ENCODE measurements around the gene TNN.

The TNN gene

DNA sequence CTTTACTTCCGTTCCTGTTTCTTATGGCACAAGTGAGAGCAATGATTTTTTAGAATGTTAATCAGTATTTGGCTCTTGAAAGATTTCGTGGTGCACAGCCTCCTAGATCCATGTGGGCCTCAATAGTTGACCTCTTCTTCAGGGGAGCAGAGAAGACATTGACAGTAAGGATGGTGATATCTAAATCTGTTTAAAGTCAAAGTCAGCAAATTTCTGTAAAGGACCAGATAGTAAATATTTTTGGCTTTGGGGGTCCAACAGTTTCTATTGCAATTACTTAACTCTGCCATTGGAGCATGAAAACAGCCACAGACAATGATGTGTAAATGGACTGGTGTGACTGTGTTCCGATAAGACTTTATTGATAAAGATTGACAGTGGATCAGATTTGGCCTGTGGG, 27.4 kb downstream of the TNN start:
- TF ChIP-seq, protein P1, sequence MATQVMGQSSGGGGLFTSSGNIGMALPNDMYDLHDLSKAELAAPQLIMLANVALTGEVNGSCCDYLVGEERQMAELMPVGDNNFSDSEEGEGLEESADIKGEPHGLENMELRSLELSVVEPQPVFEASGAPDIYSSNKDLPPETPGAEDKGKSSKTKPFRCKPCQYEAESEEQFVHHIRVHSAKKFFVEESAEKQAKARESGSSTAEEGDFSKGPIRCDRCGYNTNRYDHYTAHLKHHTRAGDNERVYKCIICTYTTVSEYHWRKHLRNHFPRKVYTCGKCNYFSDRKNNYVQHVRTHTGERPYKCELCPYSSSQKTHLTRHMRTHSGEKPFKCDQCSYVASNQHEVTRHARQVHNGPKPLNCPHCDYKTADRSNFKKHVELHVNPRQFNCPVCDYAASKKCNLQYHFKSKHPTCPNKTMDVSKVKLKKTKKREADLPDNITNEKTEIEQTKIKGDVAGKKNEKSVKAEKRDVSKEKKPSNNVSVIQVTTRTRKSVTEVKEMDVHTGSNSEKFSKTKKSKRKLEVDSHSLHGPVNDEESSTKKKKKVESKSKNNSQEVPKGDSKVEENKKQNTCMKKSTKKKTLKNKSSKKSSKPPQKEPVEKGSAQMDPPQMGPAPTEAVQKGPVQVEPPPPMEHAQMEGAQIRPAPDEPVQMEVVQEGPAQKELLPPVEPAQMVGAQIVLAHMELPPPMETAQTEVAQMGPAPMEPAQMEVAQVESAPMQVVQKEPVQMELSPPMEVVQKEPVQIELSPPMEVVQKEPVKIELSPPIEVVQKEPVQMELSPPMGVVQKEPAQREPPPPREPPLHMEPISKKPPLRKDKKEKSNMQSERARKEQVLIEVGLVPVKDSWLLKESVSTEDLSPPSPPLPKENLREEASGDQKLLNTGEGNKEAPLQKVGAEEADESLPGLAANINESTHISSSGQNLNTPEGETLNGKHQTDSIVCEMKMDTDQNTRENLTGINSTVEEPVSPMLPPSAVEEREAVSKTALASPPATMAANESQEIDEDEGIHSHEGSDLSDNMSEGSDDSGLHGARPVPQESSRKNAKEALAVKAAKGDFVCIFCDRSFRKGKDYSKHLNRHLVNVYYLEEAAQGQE (IDR thresholded peaks at IDR 0.05; ENCODE audit: insufficient replicate concordance, low read depth): no peak
- TF ChIP-seq, protein P2, sequence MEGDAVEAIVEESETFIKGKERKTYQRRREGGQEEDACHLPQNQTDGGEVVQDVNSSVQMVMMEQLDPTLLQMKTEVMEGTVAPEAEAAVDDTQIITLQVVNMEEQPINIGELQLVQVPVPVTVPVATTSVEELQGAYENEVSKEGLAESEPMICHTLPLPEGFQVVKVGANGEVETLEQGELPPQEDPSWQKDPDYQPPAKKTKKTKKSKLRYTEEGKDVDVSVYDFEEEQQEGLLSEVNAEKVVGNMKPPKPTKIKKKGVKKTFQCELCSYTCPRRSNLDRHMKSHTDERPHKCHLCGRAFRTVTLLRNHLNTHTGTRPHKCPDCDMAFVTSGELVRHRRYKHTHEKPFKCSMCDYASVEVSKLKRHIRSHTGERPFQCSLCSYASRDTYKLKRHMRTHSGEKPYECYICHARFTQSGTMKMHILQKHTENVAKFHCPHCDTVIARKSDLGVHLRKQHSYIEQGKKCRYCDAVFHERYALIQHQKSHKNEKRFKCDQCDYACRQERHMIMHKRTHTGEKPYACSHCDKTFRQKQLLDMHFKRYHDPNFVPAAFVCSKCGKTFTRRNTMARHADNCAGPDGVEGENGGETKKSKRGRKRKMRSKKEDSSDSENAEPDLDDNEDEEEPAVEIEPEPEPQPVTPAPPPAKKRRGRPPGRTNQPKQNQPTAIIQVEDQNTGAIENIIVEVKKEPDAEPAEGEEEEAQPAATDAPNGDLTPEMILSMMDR (IDR thresholded peaks at IDR 0.05; ENCODE audit: insufficient read depth, low read length): no peak
- TF ChIP-seq POLR2AphosphoS5 (IDR thresholded peaks at IDR 0.05; ENCODE audit: low read depth) (no peak), SPI1 (IDR thresholded peaks at IDR 0.05; ENCODE audit: borderline replicate concordance, low read depth) (no peak), GABPA (IDR thresholded peaks at IDR 0.05; ENCODE audit: low read depth) (no peak)
- Histone ChIP-seq H3K27ac (replicated peaks) (no peak overlapping the region), H3K4me3 (replicated peaks; ENCODE audit: insufficient read depth, low read length) (no peak overlapping the region), H3K27me3 (ENCODE audit: insufficient read depth, poor library complexity, severe bottlenecking) (no peaks in the 10 kb centered on the region)
- no peak for DNase-seq (ENCODE audit: low read depth in 1 of 2, low spot score in 1 of 2)

DNA sequence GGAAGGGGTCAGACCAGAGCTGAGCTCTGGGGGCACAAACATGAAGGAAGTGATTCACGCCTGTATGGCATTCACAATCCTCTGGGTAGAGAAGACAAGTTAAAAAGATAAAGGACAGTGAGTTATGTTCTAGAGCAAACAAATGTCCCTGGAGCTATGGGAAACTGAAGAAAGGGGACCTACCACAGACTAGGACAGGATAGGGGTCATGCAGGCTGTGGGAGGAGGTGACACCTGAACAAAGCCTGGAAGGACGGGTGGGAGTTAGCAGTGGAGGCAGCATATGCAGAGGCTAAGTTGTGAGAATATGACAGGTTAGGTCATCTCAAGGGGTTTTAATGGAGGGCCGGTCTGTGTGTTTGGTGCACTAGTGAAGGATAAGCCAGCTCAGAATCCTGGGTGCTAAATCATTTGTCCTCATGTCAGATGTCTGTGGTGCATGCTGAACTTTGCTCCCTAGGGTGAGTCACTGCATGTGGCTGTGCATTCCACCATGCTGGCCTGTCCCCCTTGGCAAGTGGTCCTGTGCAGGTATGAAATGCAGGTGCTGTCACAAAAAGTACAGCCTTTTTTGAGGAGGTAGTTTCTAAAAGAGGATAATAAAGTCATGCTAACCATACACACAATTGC, 28.5 kb downstream of the TNN start:
- no peaks in the 10 kb centered on the region for H3K27me3 ChIP-seq (ENCODE audit: insufficient read depth, poor library complexity, severe bottlenecking)
- H3K4me3 ChIP-seq (replicated peaks; ENCODE audit: insufficient read depth, low read length): no peak overlapping the region

DNA sequence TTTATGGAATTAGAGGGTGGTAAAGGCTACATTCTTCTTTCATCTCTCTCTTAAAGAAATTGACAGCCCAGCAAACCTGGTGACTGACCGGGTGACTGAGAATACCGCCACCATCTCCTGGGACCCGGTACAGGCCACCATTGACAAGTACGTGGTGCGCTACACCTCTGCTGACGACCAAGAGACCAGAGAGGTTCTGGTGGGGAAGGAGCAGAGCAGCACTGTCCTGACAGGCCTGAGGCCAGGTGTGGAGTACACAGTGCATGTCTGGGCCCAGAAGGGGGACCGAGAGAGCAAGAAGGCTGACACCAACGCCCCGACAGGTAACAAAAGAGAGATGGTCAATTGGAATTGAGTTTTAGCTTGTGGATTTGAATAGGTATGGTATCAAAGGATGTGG, 29.7 kb downstream of the TNN start:
- no peaks in the 10 kb centered on the region for H3K27me3 ChIP-seq (ENCODE audit: insufficient read depth, poor library complexity, severe bottlenecking)
- TF ChIP-seq SPI1 (IDR thresholded peaks at IDR 0.05; ENCODE audit: borderline replicate concordance, low read depth): no peak
- TF ChIP-seq POLR2AphosphoS5 (IDR thresholded peaks at IDR 0.05; ENCODE audit: low read depth): no peak
- no peak for TF ChIP-seq GABPA (IDR thresholded peaks at IDR 0.05; ENCODE audit: low read depth)
- TF ChIP-seq, protein P1 (IDR thresholded peaks at IDR 0.05; ENCODE audit: insufficient replicate concordance, low read depth): no peak
- TF ChIP-seq, protein P2 (IDR thresholded peaks at IDR 0.05; ENCODE audit: insufficient read depth, low read length): no peak
- no peak overlapping the region for H3K4me3 ChIP-seq (replicated peaks; ENCODE audit: insufficient read depth, low read length)
- DNase-seq (ENCODE audit: low read depth in 1 of 2, low spot score in 1 of 2): no peak
- no peak overlapping the region for H3K27ac ChIP-seq (replicated peaks)

More for the DNA sequence above, 28.5 kb downstream of the TNN start:
- TF ChIP-seq, protein P2 (IDR thresholded peaks at IDR 0.05; ENCODE audit: insufficient read depth, low read length): no peak
- TF ChIP-seq SPI1 (IDR thresholded peaks at IDR 0.05; ENCODE audit: borderline replicate concordance, low read depth) (no peak), POLR2AphosphoS5 (IDR thresholded peaks at IDR 0.05; ENCODE audit: low read depth) (no peak)
- no peak overlapping the region for H3K27ac ChIP-seq (replicated peaks)
- no peak for DNase-seq (ENCODE audit: low read depth in 1 of 2, low spot score in 1 of 2)

DNA sequence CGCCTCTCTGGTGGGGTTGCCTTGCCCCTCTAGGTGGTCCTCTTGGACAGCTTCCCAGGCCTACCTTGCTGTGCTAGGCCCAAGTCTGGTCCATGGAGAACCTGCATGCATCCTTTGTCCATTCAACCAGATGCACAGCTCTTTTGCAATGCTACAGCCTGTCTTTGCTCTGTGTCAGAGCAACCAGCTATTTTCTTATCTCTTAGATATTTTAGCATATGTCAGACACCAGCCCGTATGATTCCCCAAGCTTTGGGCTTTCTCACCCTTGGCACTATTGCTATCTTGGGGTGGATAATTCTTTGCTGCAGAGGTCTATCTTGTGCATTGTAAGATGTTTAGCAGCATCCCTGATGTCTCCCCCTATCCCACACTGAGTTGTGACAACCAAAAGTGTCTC, 32.3 kb downstream of the TNN start:
- DNase-seq (ENCODE audit: low read depth in 1 of 2, low spot score in 1 of 2): no peak
- no peak overlapping the region for H3K4me3 ChIP-seq (replicated peaks; ENCODE audit: insufficient read depth, low read length)
- H3K27ac ChIP-seq (replicated peaks): no peak overlapping the region
- H3K27me3 ChIP-seq (ENCODE audit: insufficient read depth, poor library complexity, severe bottlenecking): no peaks in the 10 kb centered on the region
- TF ChIP-seq POLR2AphosphoS5 (IDR thresholded peaks at IDR 0.05; ENCODE audit: low read depth): no peak
- TF ChIP-seq, protein P1 (IDR thresholded peaks at IDR 0.05; ENCODE audit: insufficient replicate concordance, low read depth): no peak
- no peak for TF ChIP-seq GABPA (IDR thresholded peaks at IDR 0.05; ENCODE audit: low read depth)
- no peak for TF ChIP-seq SPI1 (IDR thresholded peaks at IDR 0.05; ENCODE audit: borderline replicate concordance, low read depth)
- TF ChIP-seq, protein P2 (IDR thresholded peaks at IDR 0.05; ENCODE audit: insufficient read depth, low read length): no peak

All from HL-60 (cell line).